Right lobe of liver (tissue), 6 donors: ENCODE data around the gene MROH2A. TPM values are rescaled to one million over a fixed set of nuclear protein-coding genes. Genes with fewer than 3 reads are reported as not detected.

Experiments used
- ATAC-seq, 4 donors: fragments of 200-7000 bp; cut with Tn5 transposase; one replicate each; pipeline ENCODE4 v1.9.1; 2020; ENCODE audit warnings: mild to moderate bottlenecking in 4 of 4, moderate library complexity in 4 of 4
- DNase-seq, 3 donors: peaks; one replicate each; pipeline ENCODE4 v3.0.0-alpha.2; 2020
- H3K27ac ChIP-seq, 3 donors: fragments of 200-600 bp; one replicate each; pipeline ENCODE4 v1.8.0; 2022
- H3K27me3 ChIP-seq, 2 donors: fragments of 200-600 bp; one replicate each; pipeline ENCODE4 v1.8.0; 2022
- H3K36me3 ChIP-seq, 4 donors: fragments of 200-600 bp; sonication (generic) in 1 of 4; one replicate each; pipeline versions ENCODE4 v1.5.1 to v1.8.0; 2017 to 2022; ENCODE audit warnings: control low read depth in 1 of 4
- H3K4me1 ChIP-seq, 4 donors: fragments of 200-600 bp; sonication (generic) in 1 of 4; one replicate each; pipeline versions ENCODE4 v1.5.1 to v1.8.0; 2017 to 2022; ENCODE audit warnings: control low read depth in 1 of 4
- H3K4me3 ChIP-seq, 3 donors: fragments of 200-600 bp; one replicate each; pipeline ENCODE4 v1.8.0; 2022
- H3K9me3 ChIP-seq, 4 donors: fragments of 200-600 bp; sonication (generic) in 1 of 4; one replicate each; pipeline versions ENCODE4 v1.5.1 to v1.8.0; 2017 to 2022; ENCODE audit warnings: control low read depth in 1 of 4
- CTCF ChIP-seq, 4 donors: fragments of 200-600 bp in 3 of 4; fragments of 450-650 bp in 1 of 4; IDR thresholded peaks; one replicate each; pipeline versions ENCODE4 v1.5.1 to v1.8.0; 2016 to 2022; ENCODE audit warnings: antibody characterized with exemption in 4 of 4, mild to moderate bottlenecking in 2 of 4
- POLR2A ChIP-seq: fragments of 450-650 bp; IDR thresholded peaks from one replicate; pipeline ENCODE4 v1.6.1; 2017; ENCODE audit warnings: antibody characterized with exemption, mild to moderate bottlenecking
- WGBS: methylation state at CpG from one replicate; pipeline ENCODE4 v1.1.6; 2018; ENCODE audit warnings: low coverage, low lambda C conversion rate; ENCODE audit not compliant: insufficient coverage; ENCODE audit errors: missing lambda C conversion rate; 5-methylcytosine and 5-hydroxymethylcytosine counted together
- intact Hi-C, 2 donors: fragments of 100-400 bp; cut with DNase I; formaldehyde crosslinking; loops; one replicate each; pipeline versions ENCODE4 v1.11.2 to v1.14.1; 2022
- total RNA-seq, 6 experiments: library from RNA; depleted of rRNA in 2 of 6; stranded (reverse); fragments of >200 nt in 2 of 6; fragmentation: NEBNext Ultra II Directional in 3 of 6; extraction: Animal tissue kit (Norgen Biotek cat#: 25700) in 3 of 6; gene quantifications; one replicate each; pipeline versions ENCODE4 v1.1.0 to v1.2.4, GENCODE V29; 2016 to 2023
- donor health status: DM: no; HTN: yes; CAD: no.
- donor health status: DM: no; HTN: no; CAD: no.
- donor health status: DM: no; HTN: no; CAD: no.
- donor health status: DM: no; HTN: yes; CAD: no.
- donor health status: DM: no; HTN: yes; CAD: no.

MROH2A gene
- total RNA-seq, 6 experiments from 2014 or later: 0.49 to 7.6 (median 2.0) TPM

- intact Hi-C loops: no loop called here
- Histone ChIP-seq H3K27me3 (no peaks in the 10 kb centered on the region), H3K4me1 (peaks cover 0 to 21% (median 5%) of the 10 kb centered on the region in 4 donors), H3K36me3 (no peaks in the 10 kb centered on the region), H3K9me3 (no peaks in the 10 kb centered on the region), H3K4me3 (no peak overlapping the region), H3K27ac (peak overlapping the region in 1 of 3 donors; percentile 47)
- TF ChIP-seq CTCF (IDR thresholded peaks at IDR 0.05) (no peak), POLR2A (no peak)
- peak in 2 of 3 donors; percentile 28 to 39 for DNase-seq
- ATAC-seq: peak in 1 of 4 donors; percentile 17
- 88% methylated on average over 2 of the region's 3 CpGs for WGBS
These were observed 39.3 kb downstream of the MROH2A start for GRCh38 chr2:233817361-233817911.

DNA sequence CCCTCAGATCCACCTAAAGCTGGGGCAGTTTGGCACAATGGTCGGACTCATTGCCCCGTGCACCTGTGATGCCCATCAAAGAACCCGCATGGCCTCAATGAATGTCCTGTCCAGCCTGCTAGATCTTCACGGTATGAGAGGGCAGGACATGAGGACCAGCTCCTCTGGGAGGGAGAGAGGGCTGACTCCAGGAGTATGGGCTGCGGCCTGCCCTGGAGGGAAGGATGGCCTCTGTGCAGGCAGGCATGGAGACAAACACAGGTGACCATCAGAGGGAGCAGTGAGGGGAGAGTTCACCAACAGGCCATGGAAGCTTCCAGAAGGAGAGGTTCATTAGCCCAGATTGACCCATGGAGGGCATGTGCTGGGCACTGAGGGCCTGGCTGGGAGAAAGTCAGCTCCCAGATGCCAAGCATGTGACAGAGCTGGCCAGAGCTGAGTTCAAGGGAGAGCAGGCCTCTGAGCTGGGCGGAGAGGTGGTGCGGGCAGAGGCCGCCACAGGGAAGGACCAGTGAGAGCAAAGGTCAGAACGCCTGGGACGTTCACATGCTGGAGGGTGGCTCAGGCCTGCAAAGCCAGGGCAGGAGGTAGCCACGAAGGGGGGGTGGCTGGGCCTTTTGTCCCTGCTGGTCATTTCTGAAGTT is 40.0 kb downstream of the MROH2A start:
- ATAC-seq: peak; percentile 36 to 74 (median 71)

DNA sequence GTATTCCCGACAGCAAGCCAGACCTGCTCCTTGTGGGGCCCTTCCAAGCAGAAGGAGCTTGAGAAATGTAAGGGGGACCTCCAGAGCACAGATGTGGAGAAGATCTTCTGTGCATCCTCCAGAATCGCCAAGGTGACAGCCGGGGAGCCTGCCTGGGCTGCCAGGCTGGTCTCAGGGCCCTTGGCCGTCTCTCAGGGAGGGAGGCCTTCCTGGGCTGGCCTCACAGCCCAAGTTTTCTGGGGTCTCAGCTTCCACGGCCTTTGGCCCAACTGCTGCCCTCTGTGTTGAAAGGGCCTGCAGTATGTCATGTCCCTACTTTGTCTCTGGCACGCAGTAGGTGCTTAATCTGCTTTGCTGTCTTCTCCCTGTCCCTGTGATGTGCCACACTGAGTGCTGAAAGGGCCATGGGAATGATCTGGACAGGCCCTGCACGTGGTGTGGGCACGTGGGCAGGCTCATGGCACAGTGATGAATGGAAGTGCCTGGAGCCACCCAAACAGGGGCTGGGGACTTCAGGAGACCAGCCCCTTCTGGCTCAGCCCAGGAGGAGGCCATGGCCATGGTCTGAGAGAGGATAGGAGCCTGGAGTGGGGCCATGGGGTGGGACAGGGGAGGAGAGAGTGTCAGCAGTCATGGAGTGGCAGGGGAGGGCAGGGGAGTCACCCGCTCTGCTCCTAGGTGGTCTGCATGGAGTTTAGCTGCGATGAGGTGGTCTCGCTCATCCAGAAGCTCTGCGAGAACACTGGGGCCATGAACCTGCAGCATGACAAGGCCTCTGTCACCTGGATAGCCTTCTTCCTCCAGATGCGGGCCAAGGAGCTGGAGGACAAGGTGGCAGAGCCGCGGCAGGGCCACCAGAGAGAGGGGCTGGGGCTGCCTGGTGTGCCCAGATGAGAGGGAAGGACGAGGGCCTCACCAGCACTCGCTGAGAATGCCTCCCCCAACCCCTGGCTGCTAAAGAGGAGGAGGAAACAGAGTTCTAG is 40.8 kb downstream of the MROH2A start:
- no peaks in the 10 kb centered on the region for H3K27me3 ChIP-seq
- no peak overlapping the region for H3K4me3 ChIP-seq
- H3K4me1 ChIP-seq: peaks cover 0 to 34% (median 7%) of the 10 kb centered on the region in 4 donors
- H3K27ac ChIP-seq: peak overlapping the region in 2 of 3 donors; percentile 36 to 47
- no peaks in the 10 kb centered on the region for H3K36me3 ChIP-seq
- ATAC-seq: no peak
- no peaks in the 10 kb centered on the region for H3K9me3 ChIP-seq
- TF ChIP-seq CTCF (IDR thresholded peaks at IDR 0.05) (no peak), POLR2A (no peak)
- 66% methylated on average over 4 of the region's 17 CpGs for WGBS
- intact Hi-C loops: no loop called here
- peak in 1 of 3 donors; percentile 41 for DNase-seq

More for the DNA sequence above, 40.0 kb downstream of the MROH2A start:
- intact Hi-C loops: no loop called here
- DNase-seq: peak in 2 of 3 donors; percentile 90 to 91
- H3K36me3 ChIP-seq: no peaks in the 10 kb centered on the region
- WGBS: 28% methylated on average over 6 of the region's 11 CpGs
- H3K4me3 ChIP-seq: no peak overlapping the region
- TF ChIP-seq CTCF (IDR thresholded peaks at IDR 0.05) (no peak), POLR2A (no peak)
- peak overlapping the region in 1 of 3 donors; percentile 47 for H3K27ac ChIP-seq
- H3K4me1 ChIP-seq: peaks cover 0 to 28% (median 7%) of the 10 kb centered on the region in 4 donors
- H3K9me3 ChIP-seq: no peaks in the 10 kb centered on the region
- H3K27me3 ChIP-seq: no peaks in the 10 kb centered on the region

- ATAC-seq: no peak
- WGBS: 46% methylated on average over 3 of the region's 18 CpGs
These were observed 42.0 kb downstream of the MROH2A start for GRCh38 chr2:233819884-233820773.

More at GRCh38 chr2:233819884-233820773, 42.0 kb downstream of the MROH2A start:
- H3K4me3 ChIP-seq: no peak overlapping the region
- peak in 1 of 3 donors; percentile 42 for DNase-seq
- peaks cover 0 to 35% (median 7%) of the 10 kb centered on the region in 4 donors for H3K4me1 ChIP-seq
- H3K27ac ChIP-seq: no peak overlapping the region
- no peak for TF ChIP-seq POLR2A
- TF ChIP-seq CTCF (IDR thresholded peaks at IDR 0.05): no peak
- no peaks in the 10 kb centered on the region for H3K9me3 ChIP-seq
- intact Hi-C loops: no loop called here
- no peaks in the 10 kb centered on the region for H3K27me3 ChIP-seq
- no peaks in the 10 kb centered on the region for H3K36me3 ChIP-seq
